ENCODE results near the gene A1BG. TPM values are rescaled to one million over a fixed set of nuclear protein-coding genes. Genes with fewer than 3 reads are reported as not detected.

The A1BG gene
- total and polyA plus RNA-seq, 2 of the 8 experiments (the other 6 are each of a cell fraction or from before 2014, with no cell fraction given): 20.8 to 69.6 TPM

DNA sequence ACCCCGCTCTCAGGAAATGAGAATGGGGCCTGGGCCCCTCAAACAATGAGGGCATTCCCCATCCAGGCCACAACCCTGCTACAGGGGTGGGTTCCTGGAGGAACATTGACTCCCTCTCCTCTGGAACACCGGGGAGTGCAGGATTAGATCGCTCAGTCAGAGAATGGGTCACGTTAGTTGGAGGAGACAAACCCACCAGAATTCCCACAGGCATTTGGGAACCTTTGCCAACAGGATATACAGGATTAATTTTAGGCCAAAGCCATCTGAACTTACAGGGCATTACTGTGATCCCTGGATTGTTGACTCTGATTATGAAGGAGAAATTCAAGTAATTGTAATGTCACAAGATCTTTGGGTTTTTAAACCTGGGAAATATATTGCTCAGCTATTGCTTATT, 45.6 kb downstream of the A1BG start:
- peaks cover 0 to 3% (median 1%) of the 10 kb centered on the region in 4 experiments; a peak in 3 of 7 replicates for H3K4me1 ChIP-seq (replicated peaks in 1 of 4; ENCODE audit: control insufficient read depth in 3 of 4, insufficient read depth in 4 of 4, low read length in 3 of 4)
- no peak overlapping the region for H4K91ac ChIP-seq (replicated peaks; ENCODE audit: insufficient read length, low read length)
- H3K4me2 ChIP-seq (ENCODE audit: insufficient read depth in 1 of 2, low read depth in 2 of 2, low read length in 2 of 2): no peak overlapping the region
- POLR2A ChIA-PET (ENCODE audit: partially characterized antibody): interaction anchor here (1.0 to 2.5 kb wide), 4 partner anchors 29 to 83 kb away, joined by 4 to 9 read pairs (median 7); partner anchors contain the start of genes ZNF544 and ZNF8
- H2AFZ ChIP-seq (ENCODE audit: low read length): no peak overlapping the region
- H3K56ac ChIP-seq (replicated peaks; ENCODE audit: insufficient read length, low read depth, low read length): no peak overlapping the region
- H2BK20ac ChIP-seq (ENCODE audit: low read length): no peak overlapping the region
- H3K14ac ChIP-seq (ENCODE audit: insufficient read length): no peak overlapping the region
- no peak overlapping the region for H4K8ac ChIP-seq (ENCODE audit: extremely low read depth, insufficient read depth, low read length)
- no peak overlapping the region for H2BK120ac ChIP-seq (replicated peaks; ENCODE audit: low read depth, low read length)
- no peak overlapping the region for H3K23ac ChIP-seq (ENCODE audit: insufficient read length)
- no peak overlapping the region for H3K9ac ChIP-seq (replicated peaks in 1 of 4; ENCODE audit: extremely low read depth in 1 of 4, low read depth in 3 of 4, low read length in 3 of 4)
- H3K27me3 ChIP-seq (replicated peaks in 1 of 4; ENCODE audit: control insufficient read depth in 3 of 4, extremely low read depth in 1 of 4, insufficient read depth in 3 of 4, low read length in 3 of 4): no peaks in the 10 kb centered on the region
- DNase-seq (ENCODE audit: low read depth in 1 of 2, low spot score in 2 of 2) (no peak), FAIRE-seq (no peak)
- H4K5ac ChIP-seq (ENCODE audit: insufficient read length, low read depth, low read length): no peak overlapping the region
- no peaks in the 10 kb centered on the region for H3K9me3 ChIP-seq (ENCODE audit: insufficient read depth in 2 of 2, low read depth in 1 of 2, low read length in 1 of 2)
- WGBS, 2 experiments (ENCODE audit: extremely low coverage in 1 of 2, insufficient coverage in 1 of 2, insufficient read length in 1 of 2, insufficient replicate concordance in 2 of 2, low coverage in 1 of 2, low lambda C conversion rate in 2 of 2, missing lambda C conversion rate in 1 of 2): 96% methylated on average over 4 of the region's 4 CpGs; no CpG with 5 or more reads in 1 of the 2 experiments
- H3K79me1 ChIP-seq (ENCODE audit: low read depth, low read length): no peaks in the 10 kb centered on the region
- no peak overlapping the region for H2BK12ac ChIP-seq (ENCODE audit: low read depth, low read length)
- peaks cover 9 to 25% (median 21%) of the 10 kb centered on the region in 4 experiments for H3K36me3 ChIP-seq (ENCODE audit: control insufficient read depth in 2 of 4, insufficient read depth in 4 of 4, low read length in 3 of 4)
- H3K23me2 ChIP-seq (ENCODE audit: low read depth, low read length): peaks cover 6% of the 10 kb centered on the region
- H3K4me3 ChIP-seq (ENCODE audit: extremely low read depth in 1 of 4, insufficient read depth in 2 of 4, low read depth in 3 of 4, low read length in 4 of 4): no peak overlapping the region
- H2BK15ac ChIP-seq (ENCODE audit: low read length): no peak overlapping the region
- no peak overlapping the region for H2BK5ac ChIP-seq (ENCODE audit: low read depth, low read length)
- CTCF ChIA-PET (ENCODE audit: partially characterized antibody): interaction anchor here (1.4 kb wide), 1 partner anchor 19 kb away, joined by 4 read pairs; no protein-coding TSS in a partner anchor
- H3K27ac ChIP-seq (ENCODE audit: low read depth, low read length): no peak overlapping the region
- no peak overlapping the region for H2AK5ac ChIP-seq (ENCODE audit: low read depth, low read length)
- H3K18ac ChIP-seq (ENCODE audit: extremely low read depth, low read length): no peak overlapping the region
- H4K20me1 ChIP-seq (replicated peaks in 1 of 2; ENCODE audit: control insufficient read depth in 1 of 2, insufficient read depth in 2 of 2, low read length in 2 of 2): peaks cover 0 to 1% of the 10 kb centered on the region in 2 experiments
- H3K79me2 ChIP-seq (ENCODE audit: control insufficient read depth in 1 of 2, insufficient read depth in 2 of 2, low read length in 2 of 2): peaks cover 0 to 10% of the 10 kb centered on the region in 2 experiments; a peak in 1 of 4 replicates
- no peak overlapping the region for H3K4ac ChIP-seq (replicated peaks; ENCODE audit: insufficient read length, low read depth, low read length)
- TF ChIP-seq SUZ12 (IDR thresholded peaks at IDR 0.05; ENCODE audit: low read length) (no peak), EGR1 (IDR thresholded peaks at IDR 0.05; ENCODE audit: borderline replicate concordance, low read depth, low read length) (no peak), EP300 (IDR thresholded peaks at IDR 0.05; ENCODE audit: borderline replicate concordance in 1 of 2, low read depth in 2 of 2, low read length in 2 of 2) (no peak), CBX5 (IDR thresholded peaks at IDR 0.05; ENCODE audit: low read depth, low read length) (no peak), TBP (IDR thresholded peaks at IDR 0.05; ENCODE audit: low read depth, low read length) (no peak), KDM1A (IDR thresholded peaks at IDR 0.05; ENCODE audit: borderline replicate concordance, low read length) (no peak), JUN (IDR thresholded peaks at IDR 0.05; ENCODE audit: low read depth, low read length) (no peak), RAD21 (IDR thresholded peaks at IDR 0.05 in 1 of 2, conservative IDR thresholded peaks at IDR 0.05 in 1 of 2; ENCODE audit: low read depth in 2 of 2, low read length in 2 of 2) (no peak), TEAD4 (IDR thresholded peaks at IDR 0.05; ENCODE audit: low read depth, low read length) (no peak), MAFK (IDR thresholded peaks at IDR 0.05; ENCODE audit: low read depth, low read length) (no peak)
- TF ChIP-seq, protein P1, sequence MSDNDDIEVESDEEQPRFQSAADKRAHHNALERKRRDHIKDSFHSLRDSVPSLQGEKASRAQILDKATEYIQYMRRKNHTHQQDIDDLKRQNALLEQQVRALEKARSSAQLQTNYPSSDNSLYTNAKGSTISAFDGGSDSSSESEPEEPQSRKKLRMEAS (IDR thresholded peaks at IDR 0.05): no peak
- TF ChIP-seq, protein P2, sequence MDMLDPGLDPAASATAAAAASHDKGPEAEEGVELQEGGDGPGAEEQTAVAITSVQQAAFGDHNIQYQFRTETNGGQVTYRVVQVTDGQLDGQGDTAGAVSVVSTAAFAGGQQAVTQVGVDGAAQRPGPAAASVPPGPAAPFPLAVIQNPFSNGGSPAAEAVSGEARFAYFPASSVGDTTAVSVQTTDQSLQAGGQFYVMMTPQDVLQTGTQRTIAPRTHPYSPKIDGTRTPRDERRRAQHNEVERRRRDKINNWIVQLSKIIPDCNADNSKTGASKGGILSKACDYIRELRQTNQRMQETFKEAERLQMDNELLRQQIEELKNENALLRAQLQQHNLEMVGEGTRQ (IDR thresholded peaks at IDR 0.05; ENCODE audit: low read length): no peak
